ENCODE measurements around the gene OCIAD1.
A peak's percentile ranks its signal among the peaks of the same experiment; 100 is the strongest.
"Not testable (repeated sequence)": the region's sequence is repeated elsewhere in the genome, so short reads cannot be mapped to it uniquely, and the experiment has no call there.

The OCIAD1 gene

GRCh38 chr4:48889750-48890149 lies 58.9 kb downstream of the OCIAD1 start:
- H3K4me1 Mint-ChIP-seq (ENCODE audit: low read depth); H3K27me3 Mint-ChIP-seq (ENCODE audit: low read depth); DNase-seq (ENCODE audit: low spot score); H3K4me3 Mint-ChIP-seq; H3K9me3 Mint-ChIP-seq; H3K27ac Mint-ChIP-seq: not testable (repeated sequence)
- H3K36me3 Mint-ChIP-seq (ENCODE audit: low read depth), result peaks cover 59% of the 10 kb centered on the region

- Mint-ChIP-seq H3K36me3 (ENCODE audit: low read depth) (peaks cover 67% of the 10 kb centered on the region), H3K27ac (no peak overlapping the region)
Measured at GRCh38 chr4:48891028-48891619, 60.2 kb downstream of the OCIAD1 start.

GRCh38 chr4:48896845-48897244 lies 66.0 kb downstream of the OCIAD1 start:
- no peaks in the 10 kb centered on the region for H3K9me3 Mint-ChIP-seq
- no peaks in the 10 kb centered on the region for H3K27me3 Mint-ChIP-seq (ENCODE audit: low read depth)
- no peak overlapping the region for H3K27ac Mint-ChIP-seq
- peaks cover 68% of the 10 kb centered on the region for H3K36me3 Mint-ChIP-seq (ENCODE audit: low read depth)
- no peak overlapping the region for H3K4me3 Mint-ChIP-seq
- no peak for DNase-seq (ENCODE audit: low spot score)
- peaks cover 24% of the 10 kb centered on the region for H3K4me1 Mint-ChIP-seq (ENCODE audit: low read depth)

More at GRCh38 chr4:48891028-48891619, 60.2 kb downstream of the OCIAD1 start:
- peaks cover 1% of the 10 kb centered on the region for H3K4me1 Mint-ChIP-seq (ENCODE audit: low read depth)
- H3K9me3 Mint-ChIP-seq, result peaks cover 7% of the 10 kb centered on the region
- no peak overlapping the region for H3K4me3 Mint-ChIP-seq
- no peaks in the 10 kb centered on the region for H3K27me3 Mint-ChIP-seq (ENCODE audit: low read depth)
- no peak for DNase-seq (ENCODE audit: low spot score)

- peak overlapping the region; percentile 37 for H3K27ac Mint-ChIP-seq
- no peaks in the 10 kb centered on the region for H3K27me3 Mint-ChIP-seq (ENCODE audit: low read depth)
- no peaks in the 10 kb centered on the region for H3K9me3 Mint-ChIP-seq
- peaks cover 25% of the 10 kb centered on the region for H3K4me1 Mint-ChIP-seq (ENCODE audit: low read depth)
- DNase-seq (ENCODE audit: low spot score), result no peak
- H3K36me3 Mint-ChIP-seq (ENCODE audit: low read depth), result peaks cover 65% of the 10 kb centered on the region
- peak overlapping the region; percentile 35 for H3K4me3 Mint-ChIP-seq
Measured at GRCh38 chr4:48898733-48899431, 68.0 kb downstream of the OCIAD1 start.

GRCh38 chr4:48899432-48899749 lies 68.5 kb downstream of the OCIAD1 start:
- Mint-ChIP-seq H3K9me3 (no peaks in the 10 kb centered on the region), H3K4me3 (peak overlapping the region; percentile 35), H3K4me1 (ENCODE audit: low read depth) (peaks cover 26% of the 10 kb centered on the region), H3K36me3 (ENCODE audit: low read depth) (peaks cover 62% of the 10 kb centered on the region), H3K27me3 (ENCODE audit: low read depth) (no peaks in the 10 kb centered on the region), H3K27ac (peak overlapping the region; percentile 37)
- no peak for DNase-seq (ENCODE audit: low spot score)

- Mint-ChIP-seq H3K4me3 (peak overlapping the region; percentile 35), H3K9me3 (no peaks in the 10 kb centered on the region), H3K27ac (no peak overlapping the region), H3K27me3 (ENCODE audit: low read depth) (no peaks in the 10 kb centered on the region), H3K4me1 (ENCODE audit: low read depth) (peaks cover 32% of the 10 kb centered on the region), H3K36me3 (ENCODE audit: low read depth) (peaks cover 64% of the 10 kb centered on the region)
- no peak for DNase-seq (ENCODE audit: low spot score)
Measured at GRCh38 chr4:48899950-48900349, 69.1 kb downstream of the OCIAD1 start.

GRCh38 chr4:48901196-48901595 lies 70.3 kb downstream of the OCIAD1 start:
- Mint-ChIP-seq H3K36me3 (ENCODE audit: low read depth) (peaks cover 62% of the 10 kb centered on the region), H3K9me3 (no peaks in the 10 kb centered on the region), H3K27me3 (ENCODE audit: low read depth) (no peaks in the 10 kb centered on the region), H3K4me3 (no peak overlapping the region), H3K27ac (no peak overlapping the region), H3K4me1 (ENCODE audit: low read depth) (peaks cover 40% of the 10 kb centered on the region)
- no peak for DNase-seq (ENCODE audit: low spot score)

- Mint-ChIP-seq H3K4me3 (no peak overlapping the region), H3K27ac (no peak overlapping the region), H3K9me3 (no peaks in the 10 kb centered on the region), H3K27me3 (ENCODE audit: low read depth) (no peaks in the 10 kb centered on the region), H3K36me3 (ENCODE audit: low read depth) (peaks cover 53% of the 10 kb centered on the region), H3K4me1 (ENCODE audit: low read depth) (peaks cover 46% of the 10 kb centered on the region)
- no peak for DNase-seq (ENCODE audit: low spot score)
Measured at GRCh38 chr4:48902266-48902665, 71.4 kb downstream of the OCIAD1 start.

GRCh38 chr4:48904101-48904500 lies 73.2 kb downstream of the OCIAD1 start:
- Mint-ChIP-seq H3K27me3 (ENCODE audit: low read depth) (no peaks in the 10 kb centered on the region), H3K4me1 (ENCODE audit: low read depth) (peaks cover 40% of the 10 kb centered on the region), H3K27ac (no peak overlapping the region), H3K36me3 (ENCODE audit: low read depth) (peaks cover 39% of the 10 kb centered on the region), H3K4me3 (no peak overlapping the region), H3K9me3 (no peaks in the 10 kb centered on the region)
- no peak for DNase-seq (ENCODE audit: low spot score)

- Mint-ChIP-seq H3K27me3 (ENCODE audit: low read depth) (no peaks in the 10 kb centered on the region), H3K4me1 (ENCODE audit: low read depth) (peaks cover 35% of the 10 kb centered on the region), H3K36me3 (ENCODE audit: low read depth) (peaks cover 34% of the 10 kb centered on the region), H3K27ac (peak overlapping the region; percentile 49), H3K9me3 (no peaks in the 10 kb centered on the region), H3K4me3 (peak overlapping the region; percentile 90)
- no peak for DNase-seq (ENCODE audit: low spot score)
Measured at GRCh38 chr4:48904541-48905142, 73.8 kb downstream of the OCIAD1 start.

- H3K9me3 Mint-ChIP-seq, result no peaks in the 10 kb centered on the region
- H3K27ac Mint-ChIP-seq, result peak overlapping the region; percentile 78
- peak overlapping the region; percentile 90 for H3K4me3 Mint-ChIP-seq
- no peak for DNase-seq (ENCODE audit: low spot score)
- no peaks in the 10 kb centered on the region for H3K27me3 Mint-ChIP-seq (ENCODE audit: low read depth)
- H3K4me1 Mint-ChIP-seq (ENCODE audit: low read depth), result peaks cover 32% of the 10 kb centered on the region
- H3K36me3 Mint-ChIP-seq (ENCODE audit: low read depth), result peaks cover 29% of the 10 kb centered on the region
Measured at GRCh38 chr4:48905363-48906015, 74.6 kb downstream of the OCIAD1 start.

- H3K27ac Mint-ChIP-seq, result peak within 1 kb of the TSS; percentile 89
- H3K9me3 Mint-ChIP-seq, result no peaks in the 10 kb centered on the region
- H3K36me3 Mint-ChIP-seq (ENCODE audit: low read depth), result peaks cover 22% of the 10 kb centered on the region
- H3K4me1 Mint-ChIP-seq (ENCODE audit: low read depth), result peaks cover 28% of the 10 kb centered on the region
- peak within 1 kb of the TSS; percentile 93 for H3K4me3 Mint-ChIP-seq
- no peaks in the 10 kb centered on the region for H3K27me3 Mint-ChIP-seq (ENCODE audit: low read depth)
- DNase-seq (ENCODE audit: low spot score), result peak; percentile 72
Measured at GRCh38 chr4:48906206-48907173, 75.6 kb downstream of the OCIAD1 start, which contains the start of gene OCIAD2. Gene OCIAD2, minus strand, starts transcription at chr4:48906774. Its CDS starts 2,225 bp downstream, at chr4:48904549.

GRCh38 chr4:48907706-48908477 lies 77.0 kb downstream of the OCIAD1 start:
- no peaks in the 10 kb centered on the region for H3K27me3 Mint-ChIP-seq (ENCODE audit: low read depth)
- H3K9me3 Mint-ChIP-seq, result no peaks in the 10 kb centered on the region
- peak overlapping the region; percentile 0 for H3K27ac Mint-ChIP-seq
- peak overlapping the region; percentile 35 for H3K4me3 Mint-ChIP-seq
- no peak for DNase-seq (ENCODE audit: low spot score)
- peaks cover 26% of the 10 kb centered on the region for H3K4me1 Mint-ChIP-seq (ENCODE audit: low read depth)
- peaks cover 14% of the 10 kb centered on the region for H3K36me3 Mint-ChIP-seq (ENCODE audit: low read depth)
